Thoracic aorta (tissue), 2 donors: Measurements from ENCODE around the gene DNM3. TPM values are rescaled to one million over a fixed set of nuclear protein-coding genes. Genes with fewer than 3 reads are reported as not detected.

Experiments used
- ATAC-seq: fragments of 150-250 bp; one replicate; pipeline ENCODE4 v1.8.0; 2017; ENCODE audit warnings: low read depth; ENCODE audit not compliant: insufficient number of reproducible peaks, low FRiP score
- DNase-seq: peaks from one replicate; pipeline ENCODE4 v3.0.0-alpha.2; 2020; ENCODE audit warnings: low spot score
- H3K27ac ChIP-seq, 2 donors: fragments of 200-600 bp; sonication (generic); 1 replicate in 1 of 2; 2 replicates in 1 of 2; pipeline ENCODE4 v1.5.1; 2016; ENCODE audit warnings: mild to moderate bottlenecking in 2 of 2, moderate library complexity in 2 of 2
- H3K27me3 ChIP-seq: fragments of 200-600 bp; sonication (generic); replicated peaks from 2 replicates; pipeline ENCODE4 v1.6.0; 2016; ENCODE audit warnings: mild to moderate bottlenecking; ENCODE audit not compliant: insufficient read depth
- H3K36me3 ChIP-seq: fragments of 200-600 bp; sonication (generic); one replicate; pipeline ENCODE4 v1.5.1; 2016
- H3K4me1 ChIP-seq, 2 donors: fragments of 200-600 bp; sonication (generic); 1 replicate in 1 of 2; 2 replicates in 1 of 2; pipeline versions ENCODE4 v1.5.1 to v1.6.0; 2016; ENCODE audit warnings: low read depth in 2 of 2, mild to moderate bottlenecking in 1 of 2; ENCODE audit not compliant: control insufficient read depth in 1 of 2
- H3K4me3 ChIP-seq: fragments of 200-600 bp; sonication (generic); 2 replicates; pipeline ENCODE4 v1.5.1; 2016; ENCODE audit warnings: mild to moderate bottlenecking
- H3K9me3 ChIP-seq: fragments of 200-600 bp; sonication (generic); 2 replicates; pipeline ENCODE4 v1.5.1; 2016
- CTCF ChIP-seq: fragments of 200-600 bp; sonication (generic); IDR thresholded peaks from one replicate; pipeline ENCODE4 v1.5.1; 2019; ENCODE audit warnings: antibody characterized with exemption
- total RNA-seq, 2 donors: library from RNA; depleted of rRNA; stranded (reverse); fragments of >200 nt; gene quantifications; one replicate each; pipeline versions ENCODE4 v1.1.0 to v1.2.3, GENCODE V29; 2016

The DNM3 gene
- total RNA-seq, 2 donors from 2014 or later, result 5.8 to 7.5 TPM

- ATAC-seq (no peak), DNase-seq (no peak)
- peaks cover 0 to 8% of the 10 kb centered on the region in 2 donors for H3K4me1 ChIP-seq
- no peaks in the 10 kb centered on the region for H3K27me3 ChIP-seq
- H3K27ac ChIP-seq, result no peak overlapping the region
- no peak for TF ChIP-seq CTCF
- H3K36me3 ChIP-seq, result no peaks in the 10 kb centered on the region
- no peaks in the 10 kb centered on the region for H3K9me3 ChIP-seq
- H3K4me3 ChIP-seq, result no peak overlapping the region
These were observed 247.0 kb downstream of the DNM3 start for GRCh38 chr1:172088256-172088655.

- no peak for DNase-seq
- Histone ChIP-seq H3K9me3 (no peaks in the 10 kb centered on the region), H3K27me3 (no peaks in the 10 kb centered on the region), H3K27ac (no peak overlapping the region), H3K4me1 (peaks cover 0 to 5% of the 10 kb centered on the region in 2 donors), H3K36me3 (no peaks in the 10 kb centered on the region), H3K4me3 (no peak overlapping the region)
- ATAC-seq, result no peak
- peak; percentile 60 for TF ChIP-seq CTCF
These were observed 248.6 kb downstream of the DNM3 start for GRCh38 chr1:172089768-172090510.

GRCh38 chr1:172090511-172090817 is 249.2 kb downstream of the DNM3 start:
- Histone ChIP-seq H3K27ac (no peak overlapping the region), H3K4me3 (no peak overlapping the region), H3K9me3 (no peaks in the 10 kb centered on the region), H3K27me3 (no peaks in the 10 kb centered on the region), H3K36me3 (no peaks in the 10 kb centered on the region), H3K4me1 (peaks cover 0 to under 1% of the 10 kb centered on the region in 2 donors)
- no peak for DNase-seq
- ATAC-seq, result no peak
- no peak for TF ChIP-seq CTCF

- Histone ChIP-seq H3K4me1 (no peaks in the 10 kb centered on the region), H3K4me3 (no peak overlapping the region), H3K27ac (no peak overlapping the region), H3K9me3 (no peaks in the 10 kb centered on the region), H3K36me3 (no peaks in the 10 kb centered on the region), H3K27me3 (no peaks in the 10 kb centered on the region)
- no peak for ATAC-seq
- no peak for TF ChIP-seq CTCF
- DNase-seq, result no peak
These were observed 254.5 kb downstream of the DNM3 start for GRCh38 chr1:172095846-172096245.

- Histone ChIP-seq H3K36me3 (no peaks in the 10 kb centered on the region), H3K27ac (no peak overlapping the region), H3K4me3 (no peak overlapping the region), H3K4me1 (no peaks in the 10 kb centered on the region), H3K27me3 (no peaks in the 10 kb centered on the region), H3K9me3 (no peaks in the 10 kb centered on the region)
- TF ChIP-seq CTCF, result no peak
- no peak for DNase-seq
- ATAC-seq, result no peak
These were observed 263.9 kb downstream of the DNM3 start for GRCh38 chr1:172105230-172105629.
